NK-92 treated with Interleukin-12 subunit alpha and Interleukin-12 subunit beta, amount 100 ng/mL, for 24 hours (cell line): Measurements from ENCODE around the gene CP.

Experiments
- DNase-seq: peaks from one replicate; lab custom pipeline; 2025; lab: John Stamatoyannopoulos, UW

Gene CP

GRCh38 chr3:149122721-149123578 is 98.7 kb downstream of the CP start:
- no peak for DNase-seq
